Aorta (tissue), 5 donors: ENCODE measurements around the gene ETS1. TPM values are rescaled to one million over a fixed set of nuclear protein-coding genes. Genes with fewer than 3 reads are reported as not detected.
A peak's percentile ranks its signal among the peaks of the same experiment; 100 is the strongest.

Experiments used
- ATAC-seq: fragments of 200-7000 bp; cut with Tn5 transposase; one replicate; pipeline ENCODE4 v1.9.1; 2022; ENCODE audit warnings: moderate library complexity; ENCODE audit not compliant: low FRiP score
- DNase-seq, 2 donors: peaks; one replicate each; pipeline ENCODE4 v3.0.0-alpha.2; 2020
- H3K27ac ChIP-seq, 2 donors: one replicate each; pipeline ENCODE4 v1.5.1; 2013; ENCODE audit warnings: low read length in 2 of 2, mild to moderate bottlenecking in 2 of 2, moderate library complexity in 2 of 2, control low read depth in 1 of 2, inconsistent platforms in 1 of 2, low read depth in 1 of 2
- H3K27me3 ChIP-seq, 2 donors: one replicate each; pipeline ENCODE4 v1.6.1; 2013; ENCODE audit warnings: control low read depth in 1 of 2, low read length in 1 of 2, mild to moderate bottlenecking in 1 of 2, moderate library complexity in 1 of 2; ENCODE audit not compliant: insufficient read depth in 2 of 2, control insufficient read depth in 1 of 2
- H3K36me3 ChIP-seq, 2 donors: one replicate each; pipeline ENCODE4 v1.6.1; 2013; ENCODE audit warnings: control low read depth in 1 of 2, low read length in 1 of 2, mild to moderate bottlenecking in 1 of 2; ENCODE audit not compliant: insufficient read depth in 2 of 2, control insufficient read depth in 1 of 2
- H3K4me1 ChIP-seq, 2 donors: one replicate each; pipeline ENCODE4 v1.6.1; 2013; ENCODE audit warnings: low read length in 2 of 2, control low read depth in 1 of 2, mild to moderate bottlenecking in 1 of 2, moderate library complexity in 1 of 2; ENCODE audit not compliant: insufficient read depth in 2 of 2, control insufficient read depth in 1 of 2
- H3K4me3 ChIP-seq, 2 donors: one replicate each; pipeline ENCODE4 v1.5.1; 2013; ENCODE audit warnings: low read length in 2 of 2, control low read depth in 1 of 2, mild to moderate bottlenecking in 1 of 2
- H3K9me3 ChIP-seq: one replicate; pipeline ENCODE4 v1.6.1; 2013; ENCODE audit warnings: mild to moderate bottlenecking, low read length; ENCODE audit not compliant: control insufficient read depth
- WGBS, 2 donors: extraction: QIAGEN DNeasy Blood & Tissue Kit; methylation state at CpG; one replicate each; pipeline ENCODE4 v1.1.7; 2013; 5-methylcytosine and 5-hydroxymethylcytosine counted together
- intact Hi-C, 2 donors: fragments of 100-400 bp; cut with DNase I; formaldehyde crosslinking; loops; one replicate each; pipeline versions ENCODE4 v1.14.2 to v1.15.0; 2022
- polyA plus RNA-seq, 2 donors: library from polyadenylated mRNA; stranded (reverse); fragments of 200-250 nt; gene quantifications; one replicate each; pipeline ENCODE4 v1.2.3, GENCODE V29; 2013
- total RNA-seq, 2 donors: library from RNA; stranded (reverse); fragmentation: NEBNext Ultra II Directional; extraction: Animal tissue kit (Norgen Biotek cat#: 25700); gene quantifications; one replicate each; pipeline ENCODE4 v1.2.1, GENCODE V29; 2021
- donor health status: healthy with polysubstance abuse.
- donor health status: Bipolar disorder and iron deficiency.
- donor health status: DM: no; HTN: no; CAD: no.
- donor health status: DM: no; HTN: no; CAD: no.
- donor health status: DM: yes; HTN: yes; CAD: no.

The ETS1 gene
- total and polyA plus RNA-seq, 4 donors: 17.8 to 125 (median 69.8) TPM

DNA sequence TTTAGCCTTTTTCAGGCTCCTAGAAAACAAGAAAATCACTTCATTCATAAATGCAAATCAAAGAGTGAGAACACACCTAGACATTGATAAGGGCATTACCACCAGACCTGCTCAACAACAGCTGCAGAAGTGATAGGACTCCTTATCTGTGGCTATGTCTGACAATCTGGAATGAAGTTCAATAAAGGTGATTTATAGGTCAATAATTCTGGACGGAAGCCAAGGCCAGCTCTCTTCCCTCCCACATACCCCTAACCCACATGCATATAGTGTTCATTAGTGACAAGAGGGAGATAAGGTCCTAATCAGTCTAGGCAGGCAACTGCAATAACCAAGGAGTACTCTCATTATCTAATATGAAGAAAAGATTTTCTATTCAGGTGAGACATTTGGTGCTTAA lies 111.3 kb downstream of the ETS1 start:
- Histone ChIP-seq H3K4me1 (peaks cover 0 to 2% of the 10 kb centered on the region in 2 donors), H3K4me3 (no peak overlapping the region), H3K9me3 (no peaks in the 10 kb centered on the region), H3K27ac (no peak overlapping the region), H3K36me3 (peaks cover 3 to 9% of the 10 kb centered on the region in 2 donors), H3K27me3 (no peaks in the 10 kb centered on the region)
- intact Hi-C loops: no loop called here
- WGBS, 2 donors: 27 to 28% methylated on average over 1 of the region's 1 CpG
- DNase-seq (no peak), ATAC-seq (no peak)

DNA sequence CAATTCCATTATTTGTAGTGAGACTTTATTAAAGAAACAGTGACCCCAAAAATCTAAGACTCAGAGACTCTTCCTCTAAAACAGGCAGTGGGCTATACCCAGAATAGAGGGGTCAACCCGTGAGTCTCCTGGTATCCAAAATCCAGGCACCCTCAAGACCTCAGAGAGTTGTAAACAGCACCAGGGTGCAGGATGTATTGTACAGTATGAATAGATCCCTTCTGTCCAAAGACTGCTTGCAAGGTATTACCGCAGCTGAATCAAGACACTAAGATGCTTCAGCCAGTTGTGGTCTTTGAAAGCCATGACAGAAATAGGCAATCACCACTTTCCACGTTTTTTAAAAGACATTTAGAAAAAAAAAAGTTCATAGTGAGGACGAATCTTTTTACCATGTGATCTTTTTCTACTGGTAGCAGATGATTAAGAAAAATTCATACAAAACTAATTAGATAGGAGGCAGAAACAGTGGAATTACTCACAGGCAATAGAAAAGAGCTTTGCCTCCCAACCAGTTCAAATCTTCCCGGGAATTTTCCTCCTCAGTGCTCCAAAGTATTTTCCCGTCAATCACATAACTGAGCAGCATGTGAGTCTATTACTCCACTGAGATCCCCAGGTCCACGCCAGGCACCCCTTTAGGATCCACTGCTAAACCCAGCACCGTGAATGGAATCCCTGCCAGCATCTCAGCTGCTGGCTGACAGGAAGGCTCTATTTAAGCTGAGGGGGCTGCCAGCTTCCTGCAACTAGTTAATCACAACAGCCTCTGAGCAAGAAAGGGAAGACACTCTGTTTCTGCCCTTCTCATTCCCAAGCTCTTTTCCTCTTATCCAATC lies 113.1 kb downstream of the ETS1 start:
- WGBS, 2 donors: 63 to 64% methylated on average over 8 of the region's 8 CpGs

DNA sequence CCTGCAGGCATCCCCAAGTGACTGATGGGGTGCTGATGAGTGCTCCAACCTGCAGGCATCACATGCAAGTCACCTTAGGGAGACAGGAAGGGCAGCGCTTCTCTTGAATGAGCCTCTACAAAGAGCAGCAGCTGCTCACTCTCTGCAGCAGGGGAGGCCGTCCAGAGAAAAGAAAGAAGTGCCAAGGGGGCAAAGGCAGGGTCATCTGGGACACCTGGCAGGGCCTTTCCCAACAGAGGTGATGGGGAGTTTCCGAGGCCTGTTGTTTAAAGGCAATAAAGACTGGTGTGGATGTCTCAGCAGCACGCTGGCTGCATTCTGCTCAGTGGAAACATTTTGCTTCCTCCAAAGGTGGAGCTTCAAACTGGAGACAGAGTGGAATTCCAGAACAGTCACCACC lies 113.7 kb downstream of the ETS1 start:
- 71 to 72% methylated on average over 4 of the region's 4 CpGs for WGBS, 2 donors
- ATAC-seq: no peak

More for the DNA sequence above, 113.1 kb downstream of the ETS1 start:
- Histone ChIP-seq H3K36me3 (peaks cover 0 to 9% of the 10 kb centered on the region in 2 donors), H3K27me3 (no peaks in the 10 kb centered on the region), H3K4me1 (peaks cover 0 to 2% of the 10 kb centered on the region in 2 donors), H3K27ac (no peak overlapping the region), H3K9me3 (no peaks in the 10 kb centered on the region), H3K4me3 (no peak overlapping the region)
- peak; percentile 5 for ATAC-seq
- intact Hi-C loops: no loop called here
- DNase-seq: no peak

DNA sequence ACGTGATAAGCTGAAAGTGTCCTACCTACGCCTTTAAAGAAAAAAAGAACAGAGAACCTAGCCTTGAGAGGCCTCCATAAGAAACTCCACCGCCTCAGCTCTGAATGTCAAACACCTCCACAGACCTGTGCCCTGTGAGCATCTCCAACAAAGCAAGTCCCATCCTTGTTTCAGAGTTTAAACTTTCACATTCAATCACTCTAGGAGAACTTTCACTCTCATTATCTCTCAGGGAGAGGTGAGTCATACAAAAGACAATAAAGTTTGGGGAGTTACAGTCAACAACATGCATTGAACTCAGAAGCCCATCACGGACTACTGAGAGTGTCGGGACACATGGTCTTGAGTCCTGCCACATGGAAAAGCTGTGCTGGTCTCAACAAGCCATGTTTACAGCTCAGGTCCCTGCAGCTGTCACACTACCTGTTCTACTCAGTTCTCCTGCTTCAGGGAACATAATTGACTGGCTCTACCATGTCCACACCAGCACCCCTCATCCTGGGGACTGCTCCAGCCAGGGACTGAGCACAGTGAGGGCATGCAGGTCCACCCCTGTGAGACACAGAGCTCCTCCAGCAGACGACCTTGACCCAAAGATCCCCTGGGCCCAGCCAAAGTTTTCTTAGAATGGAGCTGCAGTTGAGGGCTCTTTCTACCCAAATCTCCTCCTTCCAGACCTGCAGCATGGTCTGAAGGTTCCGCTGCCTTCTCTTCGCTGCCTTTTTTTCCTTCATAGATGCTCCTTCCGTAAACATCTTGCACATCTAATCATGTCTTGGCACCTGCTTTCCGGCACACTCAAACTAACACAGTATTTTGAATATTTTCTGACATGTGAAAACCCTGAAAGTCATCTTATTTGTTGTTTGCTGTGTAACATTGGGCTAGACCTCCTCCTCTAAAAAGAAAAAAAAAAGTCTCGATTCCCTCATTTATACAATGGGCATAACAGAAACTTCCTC lies 114.9 kb downstream of the ETS1 start:
- Histone ChIP-seq H3K27ac (no peak overlapping the region), H3K36me3 (peaks cover 0 to 9% of the 10 kb centered on the region in 2 donors), H3K9me3 (no peaks in the 10 kb centered on the region), H3K4me1 (peaks cover 2 to 4% of the 10 kb centered on the region in 2 donors), H3K27me3 (no peaks in the 10 kb centered on the region), H3K4me3 (no peak overlapping the region)
- ATAC-seq (no peak), DNase-seq (no peak)
- 85 to 86% methylated on average over 11 of the region's 11 CpGs for WGBS, 2 donors
- intact Hi-C loops: no loop called here

More for the DNA sequence above, 113.7 kb downstream of the ETS1 start:
- Histone ChIP-seq H3K27me3 (no peaks in the 10 kb centered on the region), H3K36me3 (peaks cover 0 to 9% of the 10 kb centered on the region in 2 donors), H3K4me1 (peaks cover 0 to 2% of the 10 kb centered on the region in 2 donors), H3K9me3 (no peaks in the 10 kb centered on the region), H3K4me3 (no peak overlapping the region), H3K27ac (no peak overlapping the region)
- no peak for DNase-seq
- intact Hi-C loops: no loop called here

DNA sequence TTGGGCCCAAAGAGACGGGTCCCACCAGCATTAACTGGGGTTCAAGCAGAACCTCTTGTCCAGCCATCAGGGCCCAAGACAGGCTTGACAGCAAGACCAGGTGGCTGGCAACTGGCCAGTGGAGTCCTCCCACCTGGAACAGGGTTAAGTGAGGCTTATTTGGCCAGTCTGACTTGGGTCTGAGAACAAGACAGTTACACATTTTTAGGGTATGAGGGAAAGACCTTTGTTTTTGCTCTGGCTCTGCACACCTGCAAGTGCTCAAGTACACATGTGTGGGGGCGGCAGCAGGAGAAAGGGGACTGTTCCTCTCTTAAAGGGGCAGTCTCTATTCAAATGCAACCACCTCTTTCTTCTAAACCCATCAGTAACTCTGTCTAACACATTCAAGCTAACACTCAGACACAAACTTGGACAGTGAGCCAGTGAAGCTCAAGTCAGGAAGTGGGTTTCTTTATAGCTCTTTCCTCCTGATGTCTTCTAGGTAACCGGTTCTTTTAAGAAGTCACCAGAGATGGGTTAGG lies 116.2 kb downstream of the ETS1 start:
- H3K36me3 ChIP-seq: peaks cover 0 to 8% of the 10 kb centered on the region in 2 donors
- intact Hi-C loops: no loop called here
- H3K4me3 ChIP-seq: no peak overlapping the region
- DNase-seq (no peak), ATAC-seq (no peak)
- no peaks in the 10 kb centered on the region for H3K27me3 ChIP-seq
- H3K27ac ChIP-seq: no peak overlapping the region
- H3K4me1 ChIP-seq: peaks cover 2 to 4% of the 10 kb centered on the region in 2 donors
- H3K9me3 ChIP-seq: no peaks in the 10 kb centered on the region
- 77 to 82% methylated on average over 3 of the region's 3 CpGs for WGBS, 2 donors

DNA sequence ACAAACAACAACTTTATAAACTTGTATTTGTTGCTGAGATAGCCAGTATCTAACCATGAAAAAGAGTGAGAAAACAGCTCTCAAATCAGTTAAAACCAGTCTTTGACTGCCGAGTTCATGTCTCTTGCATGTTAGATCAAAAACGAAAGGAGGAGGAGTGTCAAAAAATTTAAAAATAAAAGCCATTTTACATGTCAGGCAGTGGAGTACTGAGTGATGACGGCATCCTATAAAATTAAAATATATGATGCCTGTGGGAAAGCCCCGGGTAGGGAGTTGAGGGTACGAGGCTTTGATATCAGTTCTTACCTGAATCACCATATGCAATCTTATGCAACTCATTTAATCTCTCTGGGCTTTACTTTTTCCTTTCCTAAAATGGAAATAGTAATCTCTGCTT lies 117.3 kb downstream of the ETS1 start:
- no peaks in the 10 kb centered on the region for H3K9me3 ChIP-seq
- DNase-seq (no peak), ATAC-seq (no peak)
- intact Hi-C loops: no loop called here
- 66 to 72% methylated on average over 5 of the region's 5 CpGs for WGBS, 2 donors
- no peak overlapping the region for H3K27ac ChIP-seq
- no peak overlapping the region for H3K4me3 ChIP-seq
- H3K27me3 ChIP-seq: no peaks in the 10 kb centered on the region
- H3K36me3 ChIP-seq: peaks cover 0 to 8% of the 10 kb centered on the region in 2 donors
- peaks cover 2 to 4% of the 10 kb centered on the region in 2 donors for H3K4me1 ChIP-seq

DNA sequence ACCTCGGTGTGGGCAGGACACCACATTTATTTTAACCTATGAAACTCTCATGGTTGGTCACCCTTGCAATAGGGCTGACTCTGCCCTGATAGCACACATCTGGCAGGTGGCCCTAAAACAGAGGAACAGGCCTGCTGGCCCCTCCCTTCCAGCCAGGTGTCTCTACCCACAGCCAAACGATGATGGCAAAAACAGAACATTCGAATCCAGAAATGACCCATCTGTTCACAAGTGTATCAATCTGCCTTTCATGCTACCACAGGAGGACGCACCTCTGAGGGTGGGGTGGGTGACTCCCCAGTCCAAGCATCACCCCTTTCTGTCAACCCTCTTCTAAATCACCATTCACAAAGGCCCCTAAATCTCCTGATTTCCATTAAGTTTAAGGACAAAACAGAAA lies 118.1 kb downstream of the ETS1 start:
- H3K27ac ChIP-seq: no peak overlapping the region
- H3K4me3 ChIP-seq: no peak overlapping the region
- H3K4me1 ChIP-seq: peaks cover 0 to 10% of the 10 kb centered on the region in 2 donors
- H3K36me3 ChIP-seq: peaks cover 0 to 4% of the 10 kb centered on the region in 2 donors
- no peaks in the 10 kb centered on the region for H3K27me3 ChIP-seq
- no peaks in the 10 kb centered on the region for H3K9me3 ChIP-seq
- intact Hi-C loops: loop anchor here (5.0 kb wide), 3 partner anchors 53 to 177 kb away; no protein-coding TSS in a partner anchor
- no peak for DNase-seq
- WGBS, 2 donors: 85 to 90% methylated on average over 4 of the region's 4 CpGs
- no peak for ATAC-seq

DNA sequence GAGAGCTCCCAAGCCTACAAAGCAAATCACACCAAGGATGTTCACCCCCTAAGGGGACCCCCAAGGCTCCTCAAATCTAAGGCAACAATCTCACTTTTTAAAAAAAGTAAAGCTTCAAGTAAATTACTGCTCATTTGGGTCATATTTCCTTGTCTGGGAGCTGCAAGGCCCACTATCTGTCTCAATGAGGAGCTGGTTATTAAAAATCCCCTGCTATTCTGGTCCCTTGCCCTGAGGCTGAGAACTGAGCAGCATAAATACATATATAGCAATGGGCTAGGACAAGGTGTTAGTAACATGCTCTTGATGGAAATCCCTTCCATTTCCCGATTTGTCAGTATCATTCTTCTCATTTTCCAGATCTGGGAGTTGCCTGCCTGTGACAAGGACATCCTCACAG lies 119.2 kb downstream of the ETS1 start:
- H3K9me3 ChIP-seq: no peaks in the 10 kb centered on the region
- WGBS, 2 donors: 68 to 69% methylated on average over 1 of the region's 1 CpG
- no peak for DNase-seq
- H3K36me3 ChIP-seq: peaks cover 0 to 4% of the 10 kb centered on the region in 2 donors
- peaks cover under 1 to 14% of the 10 kb centered on the region in 2 donors for H3K4me1 ChIP-seq
- H3K4me3 ChIP-seq: no peak overlapping the region
- no peak for ATAC-seq
- H3K27me3 ChIP-seq: no peaks in the 10 kb centered on the region
- intact Hi-C loops: loop anchor here (5.0 kb wide), 3 partner anchors 54 to 176 kb away; no protein-coding TSS in a partner anchor
- peak overlapping the region; percentile 32 to 70 for H3K27ac ChIP-seq
